Stimulated activated CD4-positive, alpha-beta T cell treated with anti-CD3 and anti-CD28 coated beads, Interleukin-1b, Interleukin-23, amount 100 ng/mL, for 4 hours (primary cell): ENCODE measurements around the gene FUT7.
A peak's percentile ranks its signal among the peaks of the same experiment; 100 is the strongest.

Experiments
- DNase-seq, 2 donors: peaks; one replicate each; pipeline ENCODE4 v3.0.0-alpha.2; 2020; ENCODE audit warnings: low read depth in 2 of 2

FUT7 gene

GRCh38 chr9:137049544-137050449 is 17.9 kb upstream of the FUT7 start:
- DNase-seq = peak; percentile 43 to 48

DNA sequence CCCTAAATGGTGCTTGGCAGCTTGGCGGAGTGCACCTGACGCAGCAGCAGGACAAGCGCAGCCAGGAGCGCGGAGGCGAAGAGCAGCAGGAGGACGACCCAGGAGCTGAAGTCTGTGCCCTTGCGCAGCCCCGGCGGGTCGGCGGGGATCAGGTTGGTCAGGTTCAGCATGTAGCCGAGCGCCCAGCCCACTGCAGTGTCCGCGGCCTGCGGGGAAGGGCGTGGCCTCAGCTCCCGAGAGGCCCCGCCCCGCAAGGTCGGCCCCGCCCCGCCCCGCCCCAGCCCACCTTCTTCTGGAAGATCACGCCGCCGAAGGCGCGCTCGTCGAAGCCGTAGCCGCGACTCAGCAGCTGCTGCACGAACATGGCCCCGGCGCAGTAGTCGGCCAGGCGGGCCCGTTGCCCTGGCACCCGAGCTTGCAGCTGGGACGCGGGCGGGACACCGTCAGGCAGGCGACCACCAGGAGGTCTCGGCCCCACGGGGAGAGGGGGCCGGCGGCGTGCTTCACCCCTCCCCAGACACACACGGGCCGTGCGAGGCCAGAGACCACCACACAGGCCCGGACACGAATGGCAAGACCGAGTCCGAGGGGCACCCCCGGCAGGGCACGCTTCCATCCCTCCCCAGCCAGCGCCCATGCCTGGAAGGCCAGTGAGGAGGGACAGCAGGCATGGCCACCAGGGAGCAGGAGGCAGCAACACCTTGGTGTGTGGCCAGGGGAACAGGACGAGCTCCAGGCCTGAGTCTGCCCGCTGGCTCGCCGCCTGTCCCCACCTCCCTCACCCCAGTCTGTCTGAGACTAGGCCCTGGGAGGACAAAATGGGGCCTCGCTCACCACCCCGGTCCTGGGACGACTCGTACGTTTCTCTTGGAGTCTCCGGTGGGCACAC is 17.0 kb upstream of the FUT7 start:
- no peak for DNase-seq

- peak; percentile 66 to 76 for DNase-seq
Observed at GRCh38 chr9:137046088-137046787, 14.3 kb upstream of the FUT7 start, which contains the start of gene NPDC1. Gene NPDC1, minus strand, starts transcription at chr9:137046177. Its CDS starts 188 bp downstream, at chr9:137045989.

DNA sequence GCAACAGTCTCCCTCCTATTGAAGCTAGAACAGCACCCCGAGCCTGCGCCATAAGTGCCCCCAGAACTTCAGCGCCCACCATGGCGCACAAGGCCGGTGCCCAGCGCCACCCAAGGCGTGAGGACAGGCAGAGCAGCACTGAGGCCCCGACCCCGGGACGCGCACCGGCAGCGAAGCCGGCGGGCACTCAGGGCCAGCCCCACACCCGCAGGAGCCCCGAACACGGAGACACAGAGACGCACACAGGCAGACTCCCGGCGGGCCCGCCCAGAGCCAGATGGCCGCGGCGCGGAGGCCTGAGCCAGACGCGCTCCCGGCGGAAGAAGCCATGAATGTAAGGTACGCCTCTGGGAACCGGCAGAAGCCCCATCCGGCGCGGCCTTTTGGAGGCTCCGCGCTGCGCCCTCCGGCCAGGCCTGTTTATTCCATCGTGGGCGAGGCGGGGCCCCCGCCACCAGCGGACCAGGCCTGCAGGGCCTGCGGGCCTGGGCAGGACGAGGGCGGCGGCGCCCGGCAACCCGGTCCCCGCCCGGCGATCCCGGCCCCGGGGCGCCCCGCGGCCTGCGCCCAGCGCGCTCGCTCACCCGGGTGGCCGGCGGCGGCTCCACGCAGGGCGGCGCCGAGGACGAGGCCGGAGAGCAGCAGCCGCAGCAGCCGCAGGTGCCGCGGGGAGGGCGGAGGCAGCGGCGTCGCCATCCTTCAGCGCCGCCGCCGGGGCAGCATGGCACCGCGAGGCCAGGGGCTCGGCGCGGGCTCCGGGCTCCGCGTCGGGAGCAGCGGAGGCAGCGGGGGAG is 13.6 kb upstream of the FUT7 start:
- DNase-seq = no peak

DNA sequence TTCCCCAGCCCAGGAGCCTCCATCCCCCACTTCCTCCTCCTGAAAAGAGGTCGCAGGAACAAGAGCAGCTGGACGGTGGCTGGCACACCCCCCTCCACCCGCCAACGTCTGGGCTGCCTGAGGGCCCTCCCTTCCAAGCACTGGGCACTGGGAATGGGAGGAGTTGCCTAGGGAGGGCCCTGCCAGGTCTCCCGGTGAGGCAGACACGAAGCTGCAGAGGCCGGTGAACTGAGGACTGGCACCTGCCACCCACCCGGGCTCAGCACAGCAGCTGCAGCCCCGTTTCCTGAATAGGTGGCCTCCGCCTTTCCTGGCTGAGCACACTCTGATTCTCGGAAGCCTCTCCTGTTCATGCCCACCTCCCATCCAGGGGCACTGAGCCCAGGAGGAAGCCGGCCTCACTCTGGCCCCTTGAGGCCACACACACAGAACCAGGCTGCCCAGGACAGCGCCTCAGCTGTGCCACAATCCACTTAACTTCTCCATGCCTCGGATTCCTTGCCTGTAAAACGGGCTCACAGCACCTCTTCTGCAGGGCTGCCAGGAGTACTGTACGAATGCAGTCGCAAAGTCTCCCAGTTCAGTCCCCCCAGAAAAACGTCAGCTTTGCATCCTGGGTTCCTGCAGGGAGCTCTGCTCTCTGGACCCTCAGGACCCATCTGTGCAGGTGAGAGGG is 12.8 kb upstream of the FUT7 start:
- DNase-seq = no peak

DNA sequence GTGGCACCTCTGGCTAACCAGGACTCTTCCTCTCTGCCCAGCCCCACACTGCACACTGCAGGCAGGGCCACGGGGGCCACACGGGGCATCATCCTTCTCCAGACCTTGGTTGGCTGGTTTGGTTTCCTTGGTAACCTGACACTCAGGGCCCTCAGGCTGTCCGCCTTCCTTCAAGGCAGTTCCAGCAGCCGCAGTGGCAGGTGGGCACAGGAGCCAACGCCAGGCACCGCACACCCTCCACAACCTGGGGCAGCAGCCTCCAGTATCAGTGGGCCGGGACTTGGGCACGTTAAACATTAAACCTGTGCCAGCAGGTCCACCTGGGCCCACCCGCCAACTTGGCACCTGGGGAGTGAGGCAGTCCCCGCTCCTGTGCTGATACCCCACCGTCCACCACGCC is 12.1 kb upstream of the FUT7 start:
- DNase-seq = no peak

GRCh38 chr9:137042751-137043727 is 11.2 kb upstream of the FUT7 start:
- DNase-seq = no peak

DNA sequence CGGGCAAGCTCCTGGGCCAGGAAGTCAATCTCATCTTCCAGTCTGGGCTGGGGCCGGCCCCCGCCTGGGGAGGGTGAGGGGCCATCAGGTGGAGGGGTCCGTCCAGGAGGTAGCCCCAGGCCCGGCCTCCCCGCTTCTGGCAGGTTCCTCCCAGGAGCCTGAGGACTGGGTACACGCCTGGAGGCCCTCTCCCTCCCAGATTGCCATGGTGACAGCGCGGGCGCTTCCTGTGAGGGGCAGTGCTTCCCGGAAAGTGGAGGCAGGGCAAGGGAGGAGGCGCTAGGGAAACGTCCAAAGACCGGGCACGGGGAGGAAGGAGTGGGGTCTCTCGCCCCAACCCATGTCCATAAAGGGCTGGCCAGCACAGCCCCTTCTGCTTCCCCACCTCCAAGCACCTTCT is 9.2 kb upstream of the FUT7 start:
- no peak for DNase-seq

- DNase-seq = no peak
Observed at GRCh38 chr9:137040568-137040967, 8.7 kb upstream of the FUT7 start.

DNA sequence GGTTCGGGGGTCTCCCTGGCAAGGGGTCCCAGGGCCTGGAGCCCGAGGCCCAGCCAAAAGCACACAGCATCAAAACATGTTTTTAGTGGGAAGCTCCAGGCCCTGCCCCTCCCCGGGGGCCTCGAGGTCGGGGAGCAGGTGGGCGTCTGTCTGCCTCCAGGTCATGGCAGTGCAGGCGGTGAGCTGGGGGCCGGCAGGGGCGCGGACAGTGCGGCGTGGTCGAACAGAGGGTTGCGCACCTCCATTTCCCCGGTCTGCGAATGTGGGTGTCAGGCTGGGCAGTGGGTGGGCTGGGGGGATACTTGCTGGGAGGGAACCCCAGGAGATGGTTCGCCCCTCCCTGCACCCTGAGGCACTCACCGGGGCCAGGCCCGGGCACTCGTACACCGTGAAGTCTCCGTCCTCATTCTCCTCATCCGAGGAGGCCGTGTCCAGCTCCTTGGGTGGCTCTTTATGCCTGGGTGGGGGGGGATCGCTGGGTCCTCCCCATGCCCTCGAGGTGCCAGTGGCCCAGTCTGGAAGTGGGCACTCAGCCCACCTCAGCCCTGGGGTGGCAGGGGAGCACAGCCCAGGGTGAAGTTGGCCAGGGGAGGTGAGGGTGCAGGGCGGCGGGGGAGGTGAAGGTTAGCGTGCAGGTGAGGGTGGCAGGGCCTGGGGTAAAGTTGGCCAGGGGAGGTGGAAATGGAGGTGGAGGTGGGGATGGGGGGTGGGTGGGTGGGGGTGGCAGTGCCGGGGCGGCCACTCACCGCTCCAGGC is 7.9 kb upstream of the FUT7 start:
- no peak for DNase-seq

DNA sequence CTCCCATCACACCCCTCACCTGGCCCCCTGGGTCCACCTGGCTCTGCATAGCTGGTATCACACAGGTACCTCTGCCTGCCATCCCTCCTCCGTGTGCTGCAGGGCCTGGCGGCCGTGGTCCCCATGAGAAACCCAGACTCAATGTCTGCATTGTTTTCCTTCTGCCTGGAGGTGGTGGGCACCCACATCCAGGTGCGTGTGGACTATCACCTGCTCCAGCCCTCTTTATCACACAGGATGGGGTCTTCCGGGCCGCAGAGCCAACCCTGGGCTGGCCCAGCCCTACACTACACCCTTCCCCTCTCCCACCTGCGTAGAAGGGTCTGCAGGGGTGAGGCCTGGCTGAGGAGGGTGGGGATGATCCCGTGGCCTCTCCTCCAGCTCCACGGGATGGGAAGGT is 7.0 kb upstream of the FUT7 start:
- no peak for DNase-seq

GRCh38 chr9:137037483-137037882 is 5.6 kb upstream of the FUT7 start:
- no peak for DNase-seq

- DNase-seq = no peak
Observed at GRCh38 chr9:137037035-137037434, 5.1 kb upstream of the FUT7 start.

GRCh38 chr9:137035937-137036336 is 4.0 kb upstream of the FUT7 start:
- no peak for DNase-seq

DNA sequence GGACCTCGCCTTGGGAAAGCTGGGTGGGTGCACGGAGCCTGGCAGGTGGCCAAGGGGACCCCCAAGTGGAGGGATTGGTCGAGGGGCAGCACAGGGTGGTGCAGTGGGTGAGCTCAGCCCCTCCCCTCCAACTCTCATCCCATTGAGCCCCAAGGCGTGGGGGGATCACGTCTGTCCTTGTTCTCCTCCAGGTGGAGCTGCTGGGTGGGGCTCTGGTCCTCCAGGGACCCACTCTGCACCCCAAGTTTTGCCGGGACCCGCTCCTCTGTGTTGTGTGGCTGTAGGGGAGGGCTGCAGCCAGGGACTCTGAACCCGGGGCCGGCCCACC is 3.6 kb upstream of the FUT7 start:
- DNase-seq = no peak

DNA sequence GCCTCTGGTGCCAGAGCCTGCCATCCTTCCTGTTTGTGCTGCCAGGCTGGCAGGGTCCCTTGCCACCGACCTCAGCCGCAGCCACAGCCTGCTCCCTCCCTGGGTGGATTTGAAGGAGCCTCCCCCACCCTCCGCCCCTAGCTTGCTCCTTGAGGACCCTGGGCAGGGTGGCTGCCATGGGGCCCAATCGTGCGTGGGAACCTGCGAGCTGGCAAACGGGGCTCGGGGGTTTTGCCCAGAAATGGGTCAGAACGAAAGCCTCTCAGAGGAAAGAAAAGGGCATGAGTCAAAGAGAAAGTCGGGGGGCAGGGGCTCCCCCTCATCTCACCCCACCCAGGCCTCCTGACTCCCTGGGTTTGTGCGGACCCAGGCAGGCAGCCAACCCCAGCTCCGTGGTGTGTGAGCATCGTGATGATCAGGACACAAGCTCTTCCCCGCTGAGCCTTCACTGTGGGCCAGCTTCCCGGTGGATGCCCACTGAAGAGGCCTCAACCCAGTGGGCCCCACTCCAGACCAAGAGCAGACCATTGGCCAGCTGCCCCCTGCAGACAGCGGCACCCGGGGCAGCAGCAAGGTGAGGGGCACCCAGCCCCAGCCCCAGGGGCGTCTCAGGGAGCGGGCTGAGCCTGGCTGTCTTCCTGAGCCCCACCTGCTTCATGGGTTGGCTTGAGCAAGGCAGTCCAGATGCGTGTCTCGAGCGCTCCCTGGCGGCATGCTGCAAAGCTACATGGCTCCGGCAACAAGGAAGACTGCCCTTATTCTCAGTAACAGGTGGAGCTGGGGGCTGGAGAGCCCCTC is 3.0 kb upstream of the FUT7 start:
- peak; percentile 84 to 85 for DNase-seq

DNA sequence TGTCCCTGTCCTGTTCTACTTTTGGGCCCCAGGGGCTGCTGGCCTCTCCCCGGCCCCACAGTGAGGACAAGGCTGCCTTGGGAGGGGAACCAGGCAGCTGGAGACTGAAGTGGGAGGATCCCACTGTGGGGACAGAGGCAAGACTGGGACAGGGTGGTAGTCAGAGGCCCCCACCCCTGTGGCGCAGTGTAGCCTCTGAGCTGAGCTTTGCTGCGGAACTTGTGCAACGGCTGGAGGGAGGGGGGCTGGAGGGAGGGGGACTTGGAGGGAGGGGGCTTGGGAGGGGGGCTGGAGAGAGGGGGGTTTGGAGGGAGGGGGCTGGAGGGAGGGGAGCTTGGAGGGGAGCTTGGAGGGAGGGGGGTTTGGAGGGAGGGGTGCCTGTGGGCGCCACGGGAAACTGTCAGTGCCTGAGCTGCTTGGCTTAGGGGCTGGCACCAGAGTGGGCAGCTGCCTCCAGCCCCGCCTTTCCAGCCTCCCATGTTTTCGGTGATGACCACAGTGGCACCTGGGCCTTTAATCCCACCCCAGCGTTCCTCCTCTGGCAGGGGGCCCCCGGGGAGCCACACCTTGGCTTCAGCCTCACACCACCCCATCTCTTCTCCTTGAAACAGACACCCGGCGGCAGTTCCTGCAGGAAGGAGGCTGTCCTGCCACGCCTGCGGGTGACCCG is 2.3 kb upstream of the FUT7 start:
- no peak for DNase-seq
